ENCODE results near the gene LIPK.

DNA sequence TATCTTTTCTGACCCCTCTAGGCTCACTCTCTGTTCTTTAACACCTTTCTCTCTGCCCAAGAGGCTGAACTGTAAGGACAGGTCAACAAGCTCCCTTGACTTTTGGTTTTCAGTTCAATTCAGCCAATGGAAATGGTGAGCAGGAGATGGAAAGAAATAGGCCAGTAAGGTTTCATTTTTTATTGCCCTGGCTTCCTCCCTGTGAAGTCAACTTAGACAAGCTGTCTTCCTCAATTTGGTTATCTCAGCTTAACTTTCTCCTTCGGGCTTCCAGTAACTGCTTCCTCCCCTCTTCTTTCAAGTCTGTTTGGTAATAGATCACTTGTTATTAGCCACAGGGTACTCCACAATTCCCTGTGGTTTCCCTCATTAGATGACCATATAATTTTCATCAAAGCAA lies 19.7 kb downstream of the LIPK start:
- TF ChIP-seq EGR1 (IDR thresholded peaks at IDR 0.05; ENCODE audit: low read depth in 2 of 2) (no peak), SP1 (IDR thresholded peaks at IDR 0.05) (no peak), RXRA (IDR thresholded peaks at IDR 0.05) (no peak)
- TF ChIP-seq, protein P1, sequence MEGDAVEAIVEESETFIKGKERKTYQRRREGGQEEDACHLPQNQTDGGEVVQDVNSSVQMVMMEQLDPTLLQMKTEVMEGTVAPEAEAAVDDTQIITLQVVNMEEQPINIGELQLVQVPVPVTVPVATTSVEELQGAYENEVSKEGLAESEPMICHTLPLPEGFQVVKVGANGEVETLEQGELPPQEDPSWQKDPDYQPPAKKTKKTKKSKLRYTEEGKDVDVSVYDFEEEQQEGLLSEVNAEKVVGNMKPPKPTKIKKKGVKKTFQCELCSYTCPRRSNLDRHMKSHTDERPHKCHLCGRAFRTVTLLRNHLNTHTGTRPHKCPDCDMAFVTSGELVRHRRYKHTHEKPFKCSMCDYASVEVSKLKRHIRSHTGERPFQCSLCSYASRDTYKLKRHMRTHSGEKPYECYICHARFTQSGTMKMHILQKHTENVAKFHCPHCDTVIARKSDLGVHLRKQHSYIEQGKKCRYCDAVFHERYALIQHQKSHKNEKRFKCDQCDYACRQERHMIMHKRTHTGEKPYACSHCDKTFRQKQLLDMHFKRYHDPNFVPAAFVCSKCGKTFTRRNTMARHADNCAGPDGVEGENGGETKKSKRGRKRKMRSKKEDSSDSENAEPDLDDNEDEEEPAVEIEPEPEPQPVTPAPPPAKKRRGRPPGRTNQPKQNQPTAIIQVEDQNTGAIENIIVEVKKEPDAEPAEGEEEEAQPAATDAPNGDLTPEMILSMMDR (IDR thresholded peaks at IDR 0.05; ENCODE audit: low read depth, low read length, missing input control), result no peak
- TF ChIP-seq, protein P2, sequence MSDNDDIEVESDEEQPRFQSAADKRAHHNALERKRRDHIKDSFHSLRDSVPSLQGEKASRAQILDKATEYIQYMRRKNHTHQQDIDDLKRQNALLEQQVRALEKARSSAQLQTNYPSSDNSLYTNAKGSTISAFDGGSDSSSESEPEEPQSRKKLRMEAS (IDR thresholded peaks at IDR 0.05), result no peak
